HCT116 (cell line): ENCODE results near the gene MCF2L2. TPM values are rescaled to one million over a fixed set of nuclear protein-coding genes. Genes with fewer than 3 reads are reported as not detected.

ENCODE experiments used
- ATAC-seq: fragments of 200-7000 bp; cut with Tn5 transposase; 2 replicates; pipeline ENCODE4 v1.9.1; 2020; ENCODE audit warnings: mild to moderate bottlenecking, moderate library complexity
- BruUV-seq: library from RNA; stranded (reverse); fragments of 400-500 nt; replicated peaks from 2 replicates; lab custom pipeline; 2021; lab: Mats Ljungman, UMichigan
- CTCF ChIA-PET: fragments of 300-600 bp; sonication (Branson Sonifier 250); formaldehyde crosslinking; loops from one replicate; lab custom pipeline; 2021; ENCODE audit warnings: antibody characterized with exemption; lab: Charles Lee
- POLR2A ChIA-PET: fragments of 300-600, 350-600 bp; sonication (Branson Sonifier 250); formaldehyde crosslinking; loops from one replicate; lab custom pipeline; 2021; ENCODE audit warnings: antibody characterized with exemption; lab: Charles Lee
- RAD21 ChIA-PET, 2 experiments: fragments of 300-600 bp; sonication (Branson Sonifier 250); formaldehyde crosslinking; loops; one replicate each; lab custom pipeline; 2023; ENCODE audit warnings: low total read pairs in 2 of 2; ENCODE audit not compliant: uncharacterized antibody in 2 of 2, unreplicated experiment in 2 of 2, low non-redundant PET in 1 of 2; lab: Charles Lee
- DNase-seq: peaks from one replicate; pipeline ENCODE4 v3.0.0-alpha.2; 2010; ENCODE audit warnings: low read depth, low spot score
- H2AFZ ChIP-seq: fragments of 200-600 bp; shearing (Covaris generic), sonication (generic); 2 replicates; pipeline ENCODE4 v1.6.1; 2017; ENCODE audit warnings: low read depth, mixed run types, mixed read lengths, antibody characterized with exemption, low read length; ENCODE audit not compliant: poor library complexity, severe bottlenecking
- H3K27ac ChIP-seq: 2 replicates; pipeline ENCODE4 v1.5.1; 2012; ENCODE audit warnings: low read depth, low read length
- H3K27me3 ChIP-seq: fragments of 200-600 bp; sonication (generic); 2 replicates; pipeline ENCODE4 v1.6.1; 2016; ENCODE audit warnings: mixed run types, low read length, mixed read lengths; ENCODE audit not compliant: insufficient read depth
- H3K36me3 ChIP-seq, 2 experiments: fragments of 200-500 bp in 1 of 2; fragments of 200-600 bp in 1 of 2; sonication (Bioruptor generic) in 1 of 2; sonication (generic) in 1 of 2; 2 replicates each; pipeline versions ENCODE4 v1.5.1 to v1.6.1; 2014 to 2016; ENCODE audit warnings: low read length in 2 of 2, inconsistent platforms in 1 of 2, mixed read lengths in 1 of 2, mixed run types in 1 of 2; ENCODE audit not compliant: insufficient read depth in 2 of 2, control insufficient read depth in 1 of 2
- H3K4me1 ChIP-seq, 2 experiments: fragments of 200-600 bp in 1 of 2; sonication (generic) in 1 of 2; 2 replicates each; pipeline versions ENCODE4 v1.5.1 to v1.6.1; 2012 to 2017; ENCODE audit warnings: low read length in 2 of 2, inconsistent platforms in 1 of 2, mild to moderate bottlenecking in 1 of 2, mixed read lengths in 1 of 2, mixed run types in 1 of 2, moderate library complexity in 1 of 2; ENCODE audit not compliant: insufficient read depth in 2 of 2, control insufficient read depth in 1 of 2
- H3K4me2 ChIP-seq: fragments of 200-600 bp; sonication (generic); 2 replicates; pipeline ENCODE4 v1.6.1; 2017; ENCODE audit warnings: mixed run types, low read length, mixed read lengths
- H3K4me3 ChIP-seq, 2 experiments: fragments of 200-600 bp in 1 of 2; sonication (generic) in 1 of 2; replicated peaks in 1 of 2; 2 replicates each; pipeline ENCODE4 v1.5.1; 2011 to 2016; ENCODE audit warnings: low read length in 2 of 2, control low read depth in 1 of 2, low read depth in 1 of 2, mild to moderate bottlenecking in 1 of 2, mixed read lengths in 1 of 2, mixed run types in 1 of 2
- H3K79me2 ChIP-seq: fragments of 200-600 bp; sonication (generic); 2 replicates; pipeline ENCODE4 v1.6.1; 2017; ENCODE audit warnings: mild to moderate bottlenecking, mixed run types, low read length, moderate library complexity, mixed read lengths; ENCODE audit not compliant: insufficient read depth
- H3K9ac ChIP-seq: fragments of 200-600 bp; sonication (generic); 2 replicates; pipeline ENCODE4 v1.6.1; 2016; ENCODE audit warnings: low read length, mixed read lengths
- H3K9me2 ChIP-seq: fragments of 200-600 bp; sonication (generic), shearing (Covaris generic); 2 replicates; pipeline ENCODE4 v1.6.1; 2017; ENCODE audit warnings: mixed run types, mild to moderate bottlenecking, moderate library complexity; ENCODE audit not compliant: insufficient read depth
- H3K9me3 ChIP-seq, 2 experiments: fragments of 200-500 bp in 1 of 2; fragments of 200-600 bp in 1 of 2; sonication (Bioruptor generic) in 1 of 2; sonication (generic) in 1 of 2; 2 replicates each; pipeline ENCODE4 v1.6.1; 2014 to 2017; ENCODE audit warnings: low read length in 2 of 2, mixed read lengths in 2 of 2, inconsistent platforms in 1 of 2, low read depth in 1 of 2, mild to moderate bottlenecking in 1 of 2, mixed run types in 1 of 2, moderate library complexity in 1 of 2; ENCODE audit not compliant: control insufficient read depth in 1 of 2, insufficient read depth in 1 of 2
- H4K20me1 ChIP-seq: fragments of 200-600 bp; sonication (generic), shearing (Covaris generic); 2 replicates; pipeline ENCODE4 v1.6.1; 2017; ENCODE audit warnings: mixed run types, mild to moderate bottlenecking, moderate library complexity; ENCODE audit not compliant: insufficient read depth
- CBX3 ChIP-seq: IDR thresholded peaks from 2 replicates; pipeline ENCODE4 v1.6.1; 2012; ENCODE audit warnings: low read depth
- ELF1 ChIP-seq: IDR thresholded peaks from 2 replicates; pipeline ENCODE4 v1.6.1; 2012; ENCODE audit warnings: low read depth, borderline replicate concordance
- EZH2phosphoT487 ChIP-seq: fragments of 200-600 bp; IDR thresholded peaks from 2 replicates; pipeline ENCODE4 v1.6.1; 2018; ENCODE audit warnings: antibody characterized with exemption, borderline replicate concordance
- FOSL1 ChIP-seq: IDR thresholded peaks from 2 replicates; pipeline ENCODE4 v1.6.1; 2012; ENCODE audit warnings: low read depth
- JUND ChIP-seq: IDR thresholded peaks from 2 replicates; pipeline ENCODE4 v1.6.1; 2012
- POLR2AphosphoS5 ChIP-seq: IDR thresholded peaks from 2 replicates; pipeline ENCODE4 v1.6.1; 2011; ENCODE audit warnings: mild to moderate bottlenecking, low read depth, low read length, moderate library complexity
- SIN3A ChIP-seq: IDR thresholded peaks from 2 replicates; pipeline ENCODE4 v1.6.1; 2012; ENCODE audit warnings: low read depth
- SRF ChIP-seq: IDR thresholded peaks from 2 replicates; pipeline ENCODE4 v1.6.1; 2012; ENCODE audit warnings: low read depth
- TCF7L2 ChIP-seq: IDR thresholded peaks from 2 replicates; pipeline ENCODE4 v1.7.0; 2011; ENCODE audit warnings: borderline replicate concordance, inconsistent platforms; ENCODE audit not compliant: insufficient read depth, insufficient read length; ENCODE audit errors: extremely low read depth
- YY1 ChIP-seq: IDR thresholded peaks from 2 replicates; pipeline ENCODE4 v1.6.1; 2011; ENCODE audit warnings: low read length, low read depth, moderate library complexity, mild to moderate bottlenecking; ENCODE audit not compliant: insufficient replicate concordance; ENCODE audit errors: extremely low read depth
- ZFX ChIP-seq: fragments of 450-650 bp; IDR thresholded peaks from 2 replicates; pipeline ENCODE4 v1.6.1; 2017
- intact Hi-C: fragments of 100-400 bp; cut with micrococcal nuclease; formaldehyde crosslinking; loops from 2 replicates; pipeline ENCODE4 v1.10.0; 2022
- total RNA-seq: library from RNA; stranded (reverse); gene quantifications from one replicate; pipeline ENCODE4 v1.2.1, GENCODE V29; 2021; ENCODE audit not compliant: unreplicated experiment
- TF ChIP-seq, protein P1 (sequence below): IDR thresholded peaks from 2 replicates; pipeline ENCODE4 v1.6.1; 2012
- TF ChIP-seq, protein P2 (sequence below), 3 experiments: fragments of 200-600 bp in 1 of 3; sonication (generic) in 1 of 3; IDR thresholded peaks in 2 of 3; conservative IDR thresholded peaks in 1 of 3; 2 replicates each; pipeline ENCODE4 v1.5.1; 2012 to 2017; ENCODE audit warnings: low read depth in 2 of 3, low read length in 2 of 3, antibody characterized with exemption in 1 of 3, borderline replicate concordance in 1 of 3, control low read depth in 1 of 3, mild to moderate bottlenecking in 1 of 3, mixed read lengths in 1 of 3, mixed run types in 1 of 3, moderate library complexity in 1 of 3; ENCODE audit not compliant: insufficient read depth in 1 of 3
- TF ChIP-seq, protein P3 (sequence below): IDR thresholded peaks from 2 replicates; pipeline ENCODE4 v1.6.1; 2012
- TF ChIP-seq, protein P4 (sequence below): IDR thresholded peaks from 2 replicates; pipeline ENCODE4 v1.6.1; 2012; ENCODE audit warnings: low read depth

Gene MCF2L2
- total RNA-seq, 1 experiment from 2014 or later = 1.5 TPM

DNA sequence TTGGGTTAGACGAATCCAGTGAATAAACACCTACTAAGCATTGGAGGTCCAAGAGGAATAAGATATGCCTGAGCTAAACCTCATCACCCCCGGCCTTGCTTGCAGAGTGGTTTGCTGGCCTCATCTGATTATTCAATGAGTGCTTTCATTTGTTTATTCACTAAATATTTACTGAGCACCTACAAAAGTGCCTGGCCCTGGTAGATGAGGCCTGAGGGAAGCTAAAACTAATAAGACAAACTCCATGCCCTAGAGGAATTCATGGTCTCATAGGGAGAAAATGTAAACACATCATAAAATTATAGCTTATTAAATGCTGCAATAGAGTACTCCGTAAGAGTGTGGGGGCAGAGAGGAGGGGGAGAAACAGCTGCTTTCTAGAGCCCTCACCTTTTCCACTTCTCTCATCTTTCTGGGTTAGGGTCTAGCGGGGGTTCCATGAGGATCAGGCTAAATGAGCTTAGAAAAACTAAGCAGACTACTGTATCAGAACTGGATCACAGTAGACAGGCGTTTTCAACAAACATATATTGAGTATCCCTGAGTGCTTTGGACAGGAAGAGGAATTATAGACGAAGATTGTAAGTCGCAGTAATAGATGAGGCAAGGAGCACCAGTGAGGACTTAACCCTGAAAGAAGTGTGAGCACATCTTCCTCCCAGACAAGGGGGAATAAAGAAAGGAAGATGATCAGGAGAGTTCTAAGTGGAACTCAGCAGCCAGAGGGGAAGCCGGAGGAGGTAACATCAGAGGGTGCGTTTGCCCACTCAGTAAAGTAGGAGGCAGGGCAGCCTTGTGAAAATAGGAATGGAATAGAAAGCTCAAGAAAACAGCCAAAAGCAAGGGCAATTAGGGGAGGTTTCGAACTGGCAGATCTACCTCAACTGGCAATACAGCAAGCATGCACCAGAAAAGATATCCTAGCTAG is 234.4 kb downstream of the MCF2L2 start:
- Histone ChIP-seq H3K36me3 (no peaks in the 10 kb centered on the region), H3K79me2 (no peaks in the 10 kb centered on the region), H3K4me3 (no peak overlapping the region), H3K9me2 (no peaks in the 10 kb centered on the region), H2AFZ (no peak overlapping the region), H3K9ac (no peak overlapping the region), H3K27me3 (no peaks in the 10 kb centered on the region), H3K4me2 (no peak overlapping the region), H3K27ac (no peak overlapping the region), H4K20me1 (no peaks in the 10 kb centered on the region), H3K4me1 (no peaks in the 10 kb centered on the region), H3K9me3 (no peaks in the 10 kb centered on the region)
- no TSS peak for BruUV-seq
- TF ChIP-seq POLR2AphosphoS5 (no peak), ELF1 (no peak), SRF (no peak), ZFX (no peak), FOSL1 (no peak), EZH2phosphoT487 (no peak), CBX3 (no peak), SIN3A (no peak), YY1 (no peak), JUND (no peak), TCF7L2 (no peak)
- TF ChIP-seq, protein P1, sequence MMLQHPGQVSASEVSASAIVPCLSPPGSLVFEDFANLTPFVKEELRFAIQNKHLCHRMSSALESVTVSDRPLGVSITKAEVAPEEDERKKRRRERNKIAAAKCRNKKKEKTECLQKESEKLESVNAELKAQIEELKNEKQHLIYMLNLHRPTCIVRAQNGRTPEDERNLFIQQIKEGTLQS = no peak
- TF ChIP-seq, protein P2, sequence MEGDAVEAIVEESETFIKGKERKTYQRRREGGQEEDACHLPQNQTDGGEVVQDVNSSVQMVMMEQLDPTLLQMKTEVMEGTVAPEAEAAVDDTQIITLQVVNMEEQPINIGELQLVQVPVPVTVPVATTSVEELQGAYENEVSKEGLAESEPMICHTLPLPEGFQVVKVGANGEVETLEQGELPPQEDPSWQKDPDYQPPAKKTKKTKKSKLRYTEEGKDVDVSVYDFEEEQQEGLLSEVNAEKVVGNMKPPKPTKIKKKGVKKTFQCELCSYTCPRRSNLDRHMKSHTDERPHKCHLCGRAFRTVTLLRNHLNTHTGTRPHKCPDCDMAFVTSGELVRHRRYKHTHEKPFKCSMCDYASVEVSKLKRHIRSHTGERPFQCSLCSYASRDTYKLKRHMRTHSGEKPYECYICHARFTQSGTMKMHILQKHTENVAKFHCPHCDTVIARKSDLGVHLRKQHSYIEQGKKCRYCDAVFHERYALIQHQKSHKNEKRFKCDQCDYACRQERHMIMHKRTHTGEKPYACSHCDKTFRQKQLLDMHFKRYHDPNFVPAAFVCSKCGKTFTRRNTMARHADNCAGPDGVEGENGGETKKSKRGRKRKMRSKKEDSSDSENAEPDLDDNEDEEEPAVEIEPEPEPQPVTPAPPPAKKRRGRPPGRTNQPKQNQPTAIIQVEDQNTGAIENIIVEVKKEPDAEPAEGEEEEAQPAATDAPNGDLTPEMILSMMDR (IDR thresholded peaks at IDR 0.05 in 2 of 3, conservative IDR thresholded peaks at IDR 0.05 in 1 of 3; ENCODE audit: borderline replicate concordance in 1 of 3, insufficient read depth in 1 of 3, low read depth in 2 of 3, low read length in 2 of 3) = no peak
- TF ChIP-seq, protein P3, sequence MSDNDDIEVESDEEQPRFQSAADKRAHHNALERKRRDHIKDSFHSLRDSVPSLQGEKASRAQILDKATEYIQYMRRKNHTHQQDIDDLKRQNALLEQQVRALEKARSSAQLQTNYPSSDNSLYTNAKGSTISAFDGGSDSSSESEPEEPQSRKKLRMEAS = no peak
- TF ChIP-seq, protein P4, sequence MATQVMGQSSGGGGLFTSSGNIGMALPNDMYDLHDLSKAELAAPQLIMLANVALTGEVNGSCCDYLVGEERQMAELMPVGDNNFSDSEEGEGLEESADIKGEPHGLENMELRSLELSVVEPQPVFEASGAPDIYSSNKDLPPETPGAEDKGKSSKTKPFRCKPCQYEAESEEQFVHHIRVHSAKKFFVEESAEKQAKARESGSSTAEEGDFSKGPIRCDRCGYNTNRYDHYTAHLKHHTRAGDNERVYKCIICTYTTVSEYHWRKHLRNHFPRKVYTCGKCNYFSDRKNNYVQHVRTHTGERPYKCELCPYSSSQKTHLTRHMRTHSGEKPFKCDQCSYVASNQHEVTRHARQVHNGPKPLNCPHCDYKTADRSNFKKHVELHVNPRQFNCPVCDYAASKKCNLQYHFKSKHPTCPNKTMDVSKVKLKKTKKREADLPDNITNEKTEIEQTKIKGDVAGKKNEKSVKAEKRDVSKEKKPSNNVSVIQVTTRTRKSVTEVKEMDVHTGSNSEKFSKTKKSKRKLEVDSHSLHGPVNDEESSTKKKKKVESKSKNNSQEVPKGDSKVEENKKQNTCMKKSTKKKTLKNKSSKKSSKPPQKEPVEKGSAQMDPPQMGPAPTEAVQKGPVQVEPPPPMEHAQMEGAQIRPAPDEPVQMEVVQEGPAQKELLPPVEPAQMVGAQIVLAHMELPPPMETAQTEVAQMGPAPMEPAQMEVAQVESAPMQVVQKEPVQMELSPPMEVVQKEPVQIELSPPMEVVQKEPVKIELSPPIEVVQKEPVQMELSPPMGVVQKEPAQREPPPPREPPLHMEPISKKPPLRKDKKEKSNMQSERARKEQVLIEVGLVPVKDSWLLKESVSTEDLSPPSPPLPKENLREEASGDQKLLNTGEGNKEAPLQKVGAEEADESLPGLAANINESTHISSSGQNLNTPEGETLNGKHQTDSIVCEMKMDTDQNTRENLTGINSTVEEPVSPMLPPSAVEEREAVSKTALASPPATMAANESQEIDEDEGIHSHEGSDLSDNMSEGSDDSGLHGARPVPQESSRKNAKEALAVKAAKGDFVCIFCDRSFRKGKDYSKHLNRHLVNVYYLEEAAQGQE = no peak
- intact Hi-C loops = no loop called here
- ATAC-seq (no peak), DNase-seq (no peak)
- ChIA-PET RAD21 (no interaction called here), POLR2A (no interaction called here), CTCF (interaction anchor here (1.2 kb wide), 1 partner anchor 15 kb away, joined by 4 read pairs; no protein-coding TSS in a partner anchor)
